CD4-positive, alpha-beta memory T cell (primary cell): ENCODE data around the gene DOCK10. TPM values are rescaled to one million over a fixed set of nuclear protein-coding genes. Genes with fewer than 3 reads are reported as not detected.
"Not testable (repeated sequence)": the region's sequence is repeated elsewhere in the genome, so short reads cannot be mapped to it uniquely, and the experiment has no call there.

Experiments used
- CTCF ChIA-PET: fragments of 350-600 bp; sonication (Branson Sonifier 250); formaldehyde crosslinking; loops from one replicate; lab custom pipeline; 2021; ENCODE audit warnings: inconsistent platforms; ENCODE audit not compliant: partially characterized antibody; lab: Charles Lee
- POLR2A ChIA-PET: fragments of 350-600 bp; sonication (Branson Sonifier 250); formaldehyde crosslinking; loops from one replicate; lab custom pipeline; 2021; ENCODE audit not compliant: partially characterized antibody; lab: Charles Lee
- DNase-seq, 5 donors: peaks; one replicate each; pipeline versions ENCODE4 v3.0.0 to v3.0.0-alpha.2; 2020 to 2022; ENCODE audit warnings: mixed read lengths in 1 of 5
- H3K27ac ChIP-seq: one replicate; pipeline ENCODE4 v1.7.0; 2013; ENCODE audit warnings: low read depth, low read length
- H3K27me3 ChIP-seq: 2 replicates; pipeline ENCODE4 v1.7.0; 2013; ENCODE audit warnings: mild to moderate bottlenecking, low read length, moderate library complexity; ENCODE audit not compliant: insufficient read depth
- H3K36me3 ChIP-seq: 2 replicates; pipeline ENCODE4 v1.7.0; 2013; ENCODE audit warnings: mild to moderate bottlenecking, low read length, moderate library complexity; ENCODE audit not compliant: insufficient read depth
- H3K4me1 ChIP-seq: 2 replicates; pipeline ENCODE4 v1.7.0; 2013; ENCODE audit warnings: mild to moderate bottlenecking, low read length, moderate library complexity; ENCODE audit not compliant: insufficient read depth
- H3K4me3 ChIP-seq, 2 donors: one replicate each; pipeline ENCODE4 v1.7.0; 2013; ENCODE audit warnings: low read length in 2 of 2, mild to moderate bottlenecking in 1 of 2
- H3K9me3 ChIP-seq, 2 donors: one replicate each; pipeline ENCODE4 v1.7.0; 2013; ENCODE audit warnings: low read length in 2 of 2, control low read depth in 1 of 2; ENCODE audit not compliant: control insufficient read depth in 1 of 2
- H3K27ac Mint-ChIP-seq, 7 donors: one replicate each; pipeline ENCODE4 v1.8.0; 2020 to 2021; ENCODE audit warnings: mixed read lengths in 7 of 7, mild to moderate bottlenecking in 6 of 7, inconsistent platforms in 3 of 7, moderate library complexity in 3 of 7
- H3K27me3 Mint-ChIP-seq, 2 donors: one replicate each; pipeline ENCODE4 v1.8.0; 2020 to 2021; ENCODE audit warnings: mixed read lengths in 2 of 2
- H3K36me3 Mint-ChIP-seq, 2 donors: one replicate each; pipeline ENCODE4 v1.8.0; 2020 to 2021; ENCODE audit warnings: mixed read lengths in 2 of 2, inconsistent platforms in 1 of 2, mild to moderate bottlenecking in 1 of 2
- H3K4me1 Mint-ChIP-seq, 4 donors: one replicate each; pipeline ENCODE4 v1.8.0; 2020 to 2021; ENCODE audit warnings: mixed read lengths in 4 of 4, mild to moderate bottlenecking in 1 of 4
- H3K4me3 Mint-ChIP-seq, 8 donors: one replicate each; pipeline ENCODE4 v1.8.0; 2020 to 2021; ENCODE audit warnings: mixed read lengths in 8 of 8, mild to moderate bottlenecking in 7 of 8, moderate library complexity in 6 of 8, inconsistent platforms in 3 of 8
- H3K9me3 Mint-ChIP-seq, 8 donors: one replicate each; pipeline ENCODE4 v1.8.0; 2020 to 2021; ENCODE audit warnings: mixed read lengths in 8 of 8, mild to moderate bottlenecking in 5 of 8, inconsistent platforms in 3 of 8, moderate library complexity in 1 of 8
- intact Hi-C: fragments of 100-400 bp; cut with micrococcal nuclease; formaldehyde crosslinking; loops from one replicate; pipeline ENCODE4 v1.15.1; 2023
- polyA plus RNA-seq, 2 donors: library from polyadenylated mRNA; unstranded; fragments of 300-500 nt; fragmentation: Illumina TruSeq; gene quantifications; one replicate each; pipeline ENCODE4 v1.2.3, GENCODE V29; 2021
- total RNA-seq, 2 experiments: library from RNA; stranded (reverse); gene quantifications; one replicate each; pipeline ENCODE4 v1.2.3, GENCODE V29; 2021

Gene DOCK10
- total and polyA plus RNA-seq, 4 experiments from 2014 or later: 26.0 to 186 (median 125) TPM

DNA sequence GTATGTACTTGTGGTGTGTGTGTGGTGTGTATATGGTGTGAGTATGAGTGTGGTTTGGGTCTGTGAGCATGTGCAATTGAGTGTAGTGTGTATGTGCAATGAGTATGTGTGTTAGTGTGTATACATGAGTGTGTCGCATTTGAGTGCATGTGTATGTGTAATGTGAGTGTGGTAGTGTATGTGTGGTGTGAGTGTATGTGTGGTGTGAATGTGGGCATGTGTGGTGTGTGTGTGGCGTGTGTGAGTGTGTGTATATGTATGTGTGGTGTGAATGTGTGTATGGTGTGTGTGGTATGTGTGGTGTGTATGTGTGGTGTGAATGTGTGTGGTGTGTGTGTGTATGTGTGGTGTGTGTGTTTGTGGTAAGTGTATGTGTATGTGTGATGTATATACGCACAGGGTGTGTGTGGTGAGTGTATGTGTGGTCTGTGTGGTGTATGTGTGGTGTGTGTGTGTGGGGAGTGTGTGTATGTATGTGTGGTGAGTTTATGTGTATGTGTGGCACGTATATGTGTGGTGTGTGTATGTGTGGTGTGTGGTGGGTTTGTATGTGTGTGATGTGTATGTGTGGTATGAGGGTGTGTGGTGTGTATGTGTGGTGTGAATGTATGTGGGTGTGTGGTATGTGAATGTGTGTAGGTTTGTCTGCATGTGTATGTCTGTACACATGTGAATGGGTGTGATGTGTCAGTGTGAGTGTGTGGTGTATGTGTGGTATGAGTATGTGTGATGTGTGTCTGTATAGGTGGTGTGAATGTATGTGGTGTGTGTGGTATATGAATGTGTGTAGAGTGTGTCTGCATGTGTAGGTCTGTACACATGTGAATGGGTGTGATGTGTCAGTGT, 123.4 kb downstream of the DOCK10 start:
- Histone ChIP-seq H3K4me3 (no peak overlapping the region), H3K36me3 (peaks cover 22% of the 10 kb centered on the region), H3K9me3 (no peaks in the 10 kb centered on the region), H3K27ac (no peak overlapping the region), H3K27me3 (no peaks in the 10 kb centered on the region), H3K4me1 (peaks cover 40% of the 10 kb centered on the region)
- no peak overlapping the region for H3K27ac Mint-ChIP-seq
- no peak overlapping the region for H3K4me3 Mint-ChIP-seq
- H3K36me3 Mint-ChIP-seq: peaks cover 8 to 20% of the 10 kb centered on the region in 2 donors
- POLR2A ChIA-PET: no interaction called here
- intact Hi-C loops: no loop called here
- CTCF ChIA-PET: no interaction called here
- no peaks in the 10 kb centered on the region for H3K27me3 Mint-ChIP-seq
- no peak for DNase-seq
- no peaks in the 10 kb centered on the region for H3K9me3 Mint-ChIP-seq
- H3K4me1 Mint-ChIP-seq: peaks cover 17 to 38% (median 23%) of the 10 kb centered on the region in 4 donors

DNA sequence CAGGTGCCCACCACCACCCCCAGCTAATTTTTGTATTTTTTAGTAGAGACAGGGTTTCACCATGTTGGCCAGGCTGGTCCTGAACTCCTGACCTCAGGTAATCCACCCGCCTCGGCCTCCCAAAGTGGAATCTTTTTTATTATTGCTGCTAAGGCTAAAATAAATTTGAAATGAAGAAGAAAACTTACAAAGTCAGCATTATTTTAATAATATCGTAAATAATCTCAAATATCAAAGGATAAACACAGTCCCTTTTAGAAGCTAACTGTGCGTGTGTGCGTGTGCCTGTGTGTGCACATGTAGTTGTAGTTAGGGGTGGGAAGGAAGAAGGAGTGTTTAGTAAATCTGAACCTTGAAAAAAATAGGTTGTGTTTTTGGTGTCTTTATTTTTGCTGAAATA, 125.0 kb downstream of the DOCK10 start:
- H3K4me3 ChIP-seq, DNase-seq, H3K27ac ChIP-seq, H3K27ac Mint-ChIP-seq, H3K4me3 Mint-ChIP-seq, H3K9me3 ChIP-seq, CTCF ChIA-PET, intact Hi-C loops, H3K27me3 ChIP-seq, H3K27me3 Mint-ChIP-seq, H3K9me3 Mint-ChIP-seq: not testable (repeated sequence)
- Histone ChIP-seq H3K4me1 (peaks cover 24% of the 10 kb centered on the region), H3K36me3 (peaks cover 22% of the 10 kb centered on the region)
- POLR2A ChIA-PET: interaction anchor here (1.2 kb wide), 1 partner anchor 21 kb away, joined by 3 read pairs; no protein-coding TSS in a partner anchor
- H3K36me3 Mint-ChIP-seq: peaks cover 8 to 17% of the 10 kb centered on the region in 2 donors
- H3K4me1 Mint-ChIP-seq: peaks cover 2 to 22% (median 8%) of the 10 kb centered on the region in 4 donors

DNA sequence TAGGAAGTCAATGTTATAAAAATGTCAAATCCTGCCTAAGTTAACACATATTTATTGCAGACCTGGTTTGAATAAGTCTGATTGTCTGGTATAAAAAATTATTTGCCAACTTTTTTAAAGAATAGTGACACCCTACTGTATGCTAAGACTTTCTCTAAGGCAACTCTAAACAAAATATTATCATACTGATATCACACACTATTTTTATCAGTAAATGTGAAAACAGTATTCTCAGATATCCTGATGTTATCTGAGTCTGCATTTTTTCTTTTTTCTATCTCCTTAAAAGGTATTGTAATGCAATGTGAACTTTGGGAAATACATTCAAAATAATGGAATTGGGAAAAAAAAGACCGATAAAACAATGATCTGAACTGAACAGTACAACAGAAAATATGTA, 127.1 kb downstream of the DOCK10 start:
- ChIA-PET CTCF (no interaction called here), POLR2A (no interaction called here)
- Histone ChIP-seq H3K27me3 (no peaks in the 10 kb centered on the region), H3K4me3 (no peak overlapping the region), H3K9me3 (no peaks in the 10 kb centered on the region), H3K4me1 (peaks cover 30% of the 10 kb centered on the region), H3K36me3 (peaks cover 22% of the 10 kb centered on the region), H3K27ac (no peak overlapping the region)
- Mint-ChIP-seq H3K9me3 (no peaks in the 10 kb centered on the region), H3K27ac (peak overlapping the region in 1 of 7 donors; percentile 24), H3K4me3 (no peak overlapping the region), H3K27me3 (no peaks in the 10 kb centered on the region), H3K36me3 (peaks cover 16 to 32% of the 10 kb centered on the region in 2 donors), H3K4me1 (peaks cover 16 to 31% (median 19%) of the 10 kb centered on the region in 4 donors)
- intact Hi-C loops: loop anchor here (2.0 kb wide), 1 partner anchor 14 kb away; no protein-coding TSS in a partner anchor
- no peak for DNase-seq

DNA sequence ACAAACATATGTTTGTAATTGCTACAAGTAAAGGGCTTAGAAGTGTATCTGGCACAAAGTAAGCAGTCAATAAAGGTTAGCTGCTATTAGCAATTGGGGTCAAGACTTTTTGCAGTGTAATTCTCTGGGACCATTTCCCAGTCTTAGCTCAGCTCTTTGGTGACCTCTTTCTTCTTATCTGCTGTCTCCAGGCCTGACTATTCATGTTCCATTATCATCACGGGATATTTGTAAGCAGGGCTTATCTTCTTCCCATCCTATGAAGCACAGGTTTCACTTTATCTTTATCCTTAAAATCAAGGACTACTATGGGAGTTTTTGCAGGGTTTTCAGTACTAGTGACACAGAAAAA, 131.7 kb downstream of the DOCK10 start:
- Mint-ChIP-seq H3K9me3 (no peaks in the 10 kb centered on the region), H3K4me1 (peaks cover 38 to 55% (median 50%) of the 10 kb centered on the region in 4 donors), H3K4me3 (peak overlapping the region in 1 of 8 donors; percentile 23), H3K27me3 (no peaks in the 10 kb centered on the region), H3K27ac (peak overlapping the region; percentile 33 to 78 (median 50)), H3K36me3 (peaks cover 43 to 48% of the 10 kb centered on the region in 2 donors)
- ChIA-PET CTCF (interaction anchor here (1.4 to 3.4 kb wide), 2 partner anchors 10 to 92 kb away, joined by 4 to 11 read pairs; no protein-coding TSS in a partner anchor), POLR2A (interaction anchor here (1.1 to 1.3 kb wide), 3 partner anchors 17 to 34 kb away, joined by 3 read pairs; no protein-coding TSS in a partner anchor)
- intact Hi-C loops: no loop called here
- Histone ChIP-seq H3K27ac (no peak overlapping the region), H3K9me3 (no peaks in the 10 kb centered on the region), H3K4me3 (no peak overlapping the region), H3K36me3 (peaks cover 10% of the 10 kb centered on the region), H3K27me3 (no peaks in the 10 kb centered on the region), H3K4me1 (peaks cover 30% of the 10 kb centered on the region)
- no peak for DNase-seq

DNA sequence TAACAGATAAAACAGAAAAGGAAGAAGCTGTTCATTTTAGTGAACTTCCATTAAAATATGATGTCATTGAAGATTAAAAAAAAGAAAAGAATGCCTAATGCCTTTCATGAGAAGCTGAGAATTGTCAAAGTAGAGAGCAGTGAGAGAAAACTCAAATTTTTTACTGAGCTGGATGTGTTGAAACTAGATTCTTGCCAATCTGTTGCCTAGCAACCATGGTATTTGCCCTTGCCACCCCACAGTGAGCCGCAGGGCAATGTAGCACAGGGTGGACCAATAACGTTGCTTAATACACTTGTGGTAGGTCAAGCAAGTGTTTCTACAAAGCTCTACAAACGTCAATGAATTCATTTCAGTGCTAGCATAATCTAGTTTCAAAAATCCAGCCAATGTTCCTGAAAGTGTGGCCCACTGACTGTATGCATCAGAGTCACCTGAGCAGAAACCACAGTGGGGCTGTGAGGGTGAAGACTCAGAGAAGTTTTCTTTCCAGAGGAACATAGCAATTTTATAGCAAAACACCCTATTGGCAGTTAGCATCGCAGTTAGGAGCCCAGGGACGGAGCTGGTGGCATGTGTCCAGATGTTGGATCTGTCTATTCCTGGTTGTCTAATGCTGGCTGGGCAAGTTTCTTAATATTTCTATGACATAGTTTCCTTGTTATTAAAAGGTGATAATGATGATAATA, 132.2 kb downstream of the DOCK10 start:
- intact Hi-C loops: no loop called here
- Mint-ChIP-seq H3K27me3 (no peaks in the 10 kb centered on the region), H3K27ac (peak overlapping the region; percentile 37 to 78 (median 73)), H3K36me3 (peaks cover 42 to 43% of the 10 kb centered on the region in 2 donors), H3K4me3 (peak overlapping the region in 3 of 8 donors; percentile 4 to 65 (median 35)), H3K4me1 (peaks cover 38 to 56% (median 48%) of the 10 kb centered on the region in 4 donors), H3K9me3 (no peaks in the 10 kb centered on the region)
- no peaks in the 10 kb centered on the region for H3K9me3 ChIP-seq
- H3K36me3 ChIP-seq: peaks cover 5% of the 10 kb centered on the region
- H3K4me3 ChIP-seq: no peak overlapping the region
- ChIA-PET CTCF (interaction anchor here (1.4 to 3.4 kb wide), 2 partner anchors 9 to 92 kb away, joined by 4 to 11 read pairs; no protein-coding TSS in a partner anchor), POLR2A (interaction anchor here (1.3 kb wide), 2 partner anchors 28 to 34 kb away, joined by 3 read pairs; no protein-coding TSS in a partner anchor)
- peaks cover 25% of the 10 kb centered on the region for H3K4me1 ChIP-seq
- DNase-seq: peak in 3 of 5 donors; percentile 43 to 60 (median 46)
- no peak overlapping the region for H3K27ac ChIP-seq
- no peaks in the 10 kb centered on the region for H3K27me3 ChIP-seq

DNA sequence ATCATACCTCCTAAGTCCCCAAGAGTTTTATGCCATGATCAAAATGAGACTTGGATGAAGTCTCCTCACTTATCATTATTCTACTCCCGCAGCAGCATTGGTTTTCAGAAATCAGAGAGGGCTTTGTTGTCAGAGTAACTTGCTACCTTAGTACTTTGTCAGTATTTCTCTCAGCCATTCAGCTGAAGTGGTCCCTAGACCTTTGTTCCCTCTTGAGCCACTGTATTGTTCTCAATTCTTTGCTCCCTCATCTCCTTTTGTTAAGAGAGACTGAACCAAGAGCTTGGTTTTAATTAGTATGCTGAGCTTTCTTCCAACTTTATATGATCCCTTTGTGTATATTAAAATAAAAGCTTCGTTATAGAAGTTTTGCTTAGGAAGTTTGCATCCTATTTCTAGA, 133.4 kb downstream of the DOCK10 start:
- intact Hi-C loops: no loop called here
- Mint-ChIP-seq H3K27ac (peak overlapping the region in 6 of 7 donors; percentile 44 to 82 (median 60)), H3K4me1 (peaks cover 37 to 60% (median 49%) of the 10 kb centered on the region in 4 donors), H3K9me3 (no peaks in the 10 kb centered on the region), H3K4me3 (no peak overlapping the region), H3K36me3 (peaks cover 42% of the 10 kb centered on the region in 2 donors), H3K27me3 (no peaks in the 10 kb centered on the region)
- no peak for DNase-seq
- Histone ChIP-seq H3K27me3 (no peaks in the 10 kb centered on the region), H3K4me3 (no peak overlapping the region), H3K9me3 (no peaks in the 10 kb centered on the region), H3K36me3 (peaks cover 5% of the 10 kb centered on the region), H3K4me1 (peaks cover 24% of the 10 kb centered on the region), H3K27ac (no peak overlapping the region)
- CTCF ChIA-PET: interaction anchor here (0.6 to 1.2 kb wide), 2 partner anchors 132 to 146 kb away, joined by 3 read pairs; no protein-coding TSS in a partner anchor
- POLR2A ChIA-PET: no interaction called here

DNA sequence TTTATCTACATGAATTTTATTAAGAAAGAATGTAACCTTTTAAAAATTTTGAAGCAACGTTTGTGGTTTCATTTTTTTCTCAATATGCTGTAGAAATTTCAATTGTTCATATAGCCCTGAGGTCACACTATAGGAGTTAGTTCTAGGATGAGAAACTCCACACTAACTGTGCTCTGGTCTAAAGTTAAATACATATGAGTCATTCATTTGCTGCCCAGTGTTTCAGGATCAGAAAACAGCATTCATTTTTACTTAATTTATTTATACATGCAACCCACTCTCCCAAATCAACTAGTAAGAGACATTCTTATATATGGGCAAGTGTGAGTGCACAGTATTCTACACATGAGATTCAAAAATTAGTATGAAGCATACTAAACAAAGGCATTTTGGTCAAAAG, 137.9 kb downstream of the DOCK10 start:
- Histone ChIP-seq H3K9me3 (no peaks in the 10 kb centered on the region), H3K27ac (no peak overlapping the region), H3K4me3 (no peak overlapping the region), H3K27me3 (no peaks in the 10 kb centered on the region), H3K36me3 (peaks cover 5% of the 10 kb centered on the region), H3K4me1 (peaks cover under 1% of the 10 kb centered on the region)
- Mint-ChIP-seq H3K27ac (no peak overlapping the region), H3K36me3 (peaks cover 37 to 38% of the 10 kb centered on the region in 2 donors), H3K9me3 (no peaks in the 10 kb centered on the region), H3K27me3 (no peaks in the 10 kb centered on the region), H3K4me3 (no peak overlapping the region), H3K4me1 (peaks cover 28 to 59% (median 38%) of the 10 kb centered on the region in 4 donors)
- no peak for DNase-seq
- intact Hi-C loops: no loop called here
- POLR2A ChIA-PET: no interaction called here
- CTCF ChIA-PET: no interaction called here
